HCT116 (cell line): ENCODE results near the gene PDILT. TPM values are rescaled to one million over a fixed set of nuclear protein-coding genes. Genes with fewer than 3 reads are reported as not detected.

ENCODE experiments used
- ATAC-seq: fragments of 200-7000 bp; cut with Tn5 transposase; 2 replicates; pipeline ENCODE4 v1.9.1; 2020; ENCODE audit warnings: mild to moderate bottlenecking, moderate library complexity
- BruUV-seq: library from RNA; stranded (reverse); fragments of 400-500 nt; replicated peaks from 2 replicates; lab custom pipeline; 2021; lab: Mats Ljungman, UMichigan
- CTCF ChIA-PET: fragments of 300-600 bp; sonication (Branson Sonifier 250); formaldehyde crosslinking; loops from one replicate; lab custom pipeline; 2021; ENCODE audit warnings: antibody characterized with exemption; lab: Charles Lee
- POLR2A ChIA-PET: fragments of 300-600, 350-600 bp; sonication (Branson Sonifier 250); formaldehyde crosslinking; loops from one replicate; lab custom pipeline; 2021; ENCODE audit warnings: antibody characterized with exemption; lab: Charles Lee
- RAD21 ChIA-PET, 2 experiments: fragments of 300-600 bp; sonication (Branson Sonifier 250); formaldehyde crosslinking; loops; one replicate each; lab custom pipeline; 2023; ENCODE audit warnings: low total read pairs in 2 of 2; ENCODE audit not compliant: uncharacterized antibody in 2 of 2, unreplicated experiment in 2 of 2, low non-redundant PET in 1 of 2; lab: Charles Lee
- DNase-seq: peaks from one replicate; pipeline ENCODE4 v3.0.0-alpha.2; 2010; ENCODE audit warnings: low read depth, low spot score
- H2AFZ ChIP-seq: fragments of 200-600 bp; shearing (Covaris generic), sonication (generic); 2 replicates; pipeline ENCODE4 v1.6.1; 2017; ENCODE audit warnings: low read depth, mixed run types, mixed read lengths, antibody characterized with exemption, low read length; ENCODE audit not compliant: poor library complexity, severe bottlenecking
- H3K27ac ChIP-seq: 2 replicates; pipeline ENCODE4 v1.5.1; 2012; ENCODE audit warnings: low read depth, low read length
- H3K27me3 ChIP-seq: fragments of 200-600 bp; sonication (generic); 2 replicates; pipeline ENCODE4 v1.6.1; 2016; ENCODE audit warnings: mixed run types, low read length, mixed read lengths; ENCODE audit not compliant: insufficient read depth
- H3K36me3 ChIP-seq, 2 experiments: fragments of 200-500 bp in 1 of 2; fragments of 200-600 bp in 1 of 2; sonication (Bioruptor generic) in 1 of 2; sonication (generic) in 1 of 2; 2 replicates each; pipeline versions ENCODE4 v1.5.1 to v1.6.1; 2014 to 2016; ENCODE audit warnings: low read length in 2 of 2, inconsistent platforms in 1 of 2, mixed read lengths in 1 of 2, mixed run types in 1 of 2; ENCODE audit not compliant: insufficient read depth in 2 of 2, control insufficient read depth in 1 of 2
- H3K4me1 ChIP-seq, 2 experiments: fragments of 200-600 bp in 1 of 2; sonication (generic) in 1 of 2; 2 replicates each; pipeline versions ENCODE4 v1.5.1 to v1.6.1; 2012 to 2017; ENCODE audit warnings: low read length in 2 of 2, inconsistent platforms in 1 of 2, mild to moderate bottlenecking in 1 of 2, mixed read lengths in 1 of 2, mixed run types in 1 of 2, moderate library complexity in 1 of 2; ENCODE audit not compliant: insufficient read depth in 2 of 2, control insufficient read depth in 1 of 2
- H3K4me2 ChIP-seq: fragments of 200-600 bp; sonication (generic); 2 replicates; pipeline ENCODE4 v1.6.1; 2017; ENCODE audit warnings: mixed run types, low read length, mixed read lengths
- H3K4me3 ChIP-seq, 2 experiments: fragments of 200-600 bp in 1 of 2; sonication (generic) in 1 of 2; replicated peaks in 1 of 2; 2 replicates each; pipeline ENCODE4 v1.5.1; 2011 to 2016; ENCODE audit warnings: low read length in 2 of 2, control low read depth in 1 of 2, low read depth in 1 of 2, mild to moderate bottlenecking in 1 of 2, mixed read lengths in 1 of 2, mixed run types in 1 of 2
- H3K79me2 ChIP-seq: fragments of 200-600 bp; sonication (generic); 2 replicates; pipeline ENCODE4 v1.6.1; 2017; ENCODE audit warnings: mild to moderate bottlenecking, mixed run types, low read length, moderate library complexity, mixed read lengths; ENCODE audit not compliant: insufficient read depth
- H3K9ac ChIP-seq: fragments of 200-600 bp; sonication (generic); 2 replicates; pipeline ENCODE4 v1.6.1; 2016; ENCODE audit warnings: low read length, mixed read lengths
- H3K9me2 ChIP-seq: fragments of 200-600 bp; sonication (generic), shearing (Covaris generic); 2 replicates; pipeline ENCODE4 v1.6.1; 2017; ENCODE audit warnings: mixed run types, mild to moderate bottlenecking, moderate library complexity; ENCODE audit not compliant: insufficient read depth
- H3K9me3 ChIP-seq, 2 experiments: fragments of 200-500 bp in 1 of 2; fragments of 200-600 bp in 1 of 2; sonication (Bioruptor generic) in 1 of 2; sonication (generic) in 1 of 2; 2 replicates each; pipeline ENCODE4 v1.6.1; 2014 to 2017; ENCODE audit warnings: low read length in 2 of 2, mixed read lengths in 2 of 2, inconsistent platforms in 1 of 2, low read depth in 1 of 2, mild to moderate bottlenecking in 1 of 2, mixed run types in 1 of 2, moderate library complexity in 1 of 2; ENCODE audit not compliant: control insufficient read depth in 1 of 2, insufficient read depth in 1 of 2
- H4K20me1 ChIP-seq: fragments of 200-600 bp; sonication (generic), shearing (Covaris generic); 2 replicates; pipeline ENCODE4 v1.6.1; 2017; ENCODE audit warnings: mixed run types, mild to moderate bottlenecking, moderate library complexity; ENCODE audit not compliant: insufficient read depth
- ATF3 ChIP-seq: IDR thresholded peaks from 2 replicates; pipeline ENCODE4 v1.6.1; 2012
- CEBPB ChIP-seq: IDR thresholded peaks from 2 replicates; pipeline ENCODE4 v1.6.1; 2012; ENCODE audit warnings: low read depth
- ELF1 ChIP-seq: IDR thresholded peaks from 2 replicates; pipeline ENCODE4 v1.6.1; 2012; ENCODE audit warnings: low read depth, borderline replicate concordance
- FOSL1 ChIP-seq: IDR thresholded peaks from 2 replicates; pipeline ENCODE4 v1.6.1; 2012; ENCODE audit warnings: low read depth
- JUND ChIP-seq: IDR thresholded peaks from 2 replicates; pipeline ENCODE4 v1.6.1; 2012
- POLR2A ChIP-seq: IDR thresholded peaks from 2 replicates; pipeline ENCODE4 v1.7.0; 2011; ENCODE audit warnings: borderline replicate concordance; ENCODE audit not compliant: insufficient read depth, insufficient read length; ENCODE audit errors: extremely low read depth
- POLR2AphosphoS5 ChIP-seq: IDR thresholded peaks from 2 replicates; pipeline ENCODE4 v1.6.1; 2011; ENCODE audit warnings: mild to moderate bottlenecking, low read depth, low read length, moderate library complexity
- RAD21 ChIP-seq: IDR thresholded peaks from 2 replicates; pipeline ENCODE4 v1.6.1; 2012; ENCODE audit warnings: low read depth, mild to moderate bottlenecking
- SIN3A ChIP-seq: IDR thresholded peaks from 2 replicates; pipeline ENCODE4 v1.6.1; 2012; ENCODE audit warnings: low read depth
- TCF7L2 ChIP-seq: IDR thresholded peaks from 2 replicates; pipeline ENCODE4 v1.7.0; 2011; ENCODE audit warnings: borderline replicate concordance, inconsistent platforms; ENCODE audit not compliant: insufficient read depth, insufficient read length; ENCODE audit errors: extremely low read depth
- YY1 ChIP-seq: IDR thresholded peaks from 2 replicates; pipeline ENCODE4 v1.6.1; 2011; ENCODE audit warnings: low read length, low read depth, moderate library complexity, mild to moderate bottlenecking; ENCODE audit not compliant: insufficient replicate concordance; ENCODE audit errors: extremely low read depth
- ZBTB33 ChIP-seq: IDR thresholded peaks from 2 replicates; pipeline ENCODE4 v1.6.1; 2011; ENCODE audit warnings: mild to moderate bottlenecking, low read length, moderate library complexity; ENCODE audit not compliant: insufficient replicate concordance; ENCODE audit errors: extremely low read depth
- ZFX ChIP-seq: fragments of 450-650 bp; IDR thresholded peaks from 2 replicates; pipeline ENCODE4 v1.6.1; 2017
- ZNF274 ChIP-seq: fragments of 200-500 bp; sonication (Bioruptor generic); IDR thresholded peaks from 2 replicates; pipeline ENCODE4 v1.6.1; 2014; ENCODE audit warnings: mild to moderate bottlenecking, low read depth, low read length, inconsistent platforms
- intact Hi-C: fragments of 100-400 bp; cut with micrococcal nuclease; formaldehyde crosslinking; loops from 2 replicates; pipeline ENCODE4 v1.10.0; 2022
- total RNA-seq: library from RNA; stranded (reverse); gene quantifications from one replicate; pipeline ENCODE4 v1.2.1, GENCODE V29; 2021; ENCODE audit not compliant: unreplicated experiment
- TF ChIP-seq, protein P1 (sequence below): IDR thresholded peaks from 2 replicates; pipeline ENCODE4 v1.6.1; 2012

Gene PDILT
- total RNA-seq, 1 experiment from 2014 or later, result not detected

GRCh38 chr16:20319406-20319805, 85.1 kb downstream of the PDILT start:
- Histone ChIP-seq H3K9me2 (no peaks in the 10 kb centered on the region), H3K36me3 (no peaks in the 10 kb centered on the region), H2AFZ (no peak overlapping the region), H3K9me3 (no peaks in the 10 kb centered on the region), H4K20me1 (no peaks in the 10 kb centered on the region), H3K27ac (no peak overlapping the region), H3K9ac (no peak overlapping the region), H3K79me2 (no peaks in the 10 kb centered on the region), H3K4me2 (no peak overlapping the region), H3K4me3 (no peak overlapping the region), H3K4me1 (no peaks in the 10 kb centered on the region), H3K27me3 (peaks cover 37% of the 10 kb centered on the region)
- intact Hi-C loops, result no loop called here
- ATAC-seq (no peak), DNase-seq (no peak)
- RAD21 ChIA-PET, result no interaction called here
- CTCF ChIA-PET, result no interaction called here
- POLR2A ChIA-PET, result no interaction called here
- TF ChIP-seq, protein P1, sequence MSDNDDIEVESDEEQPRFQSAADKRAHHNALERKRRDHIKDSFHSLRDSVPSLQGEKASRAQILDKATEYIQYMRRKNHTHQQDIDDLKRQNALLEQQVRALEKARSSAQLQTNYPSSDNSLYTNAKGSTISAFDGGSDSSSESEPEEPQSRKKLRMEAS, result no peak
- TF ChIP-seq ZFX, result no peak
- TF ChIP-seq POLR2A, result no peak
- no peak for TF ChIP-seq TCF7L2
- no peak for TF ChIP-seq FOSL1
- no TSS peak for BruUV-seq

- Histone ChIP-seq H4K20me1 (no peaks in the 10 kb centered on the region), H3K79me2 (no peaks in the 10 kb centered on the region), H3K27me3 (peaks cover 33% of the 10 kb centered on the region), H3K9me3 (no peaks in the 10 kb centered on the region), H3K27ac (no peak overlapping the region), H3K9ac (no peak overlapping the region)
- no peak for ATAC-seq
- POLR2A ChIA-PET, result no interaction called here
- TF ChIP-seq POLR2AphosphoS5, result no peak
- TF ChIP-seq ATF3, result no peak
- TF ChIP-seq YY1, result no peak
- TF ChIP-seq CEBPB, result no peak
- TF ChIP-seq FOSL1, result no peak
- TF ChIP-seq, protein P1, result no peak
- TF ChIP-seq ZBTB33, result no peak
- no peak for TF ChIP-seq ZNF274
- no peak for TF ChIP-seq RAD21
- TF ChIP-seq ELF1, result no peak
- no peak for TF ChIP-seq SIN3A
- TF ChIP-seq JUND, result no peak
- TF ChIP-seq, all 23 proteins: peak for 0
- Histone ChIP-seq H3K4me1 (no peaks in the 10 kb centered on the region), H3K4me2 (no peak overlapping the region), H3K4me3 (no peak overlapping the region), H2AFZ (no peak overlapping the region), H3K36me3 (no peaks in the 10 kb centered on the region), H3K9me2 (no peaks in the 10 kb centered on the region)
- no peak for DNase-seq
- ChIA-PET CTCF (no interaction called here), RAD21 (no interaction called here)
- intact Hi-C loops, result no loop called here
- BruUV-seq, result no TSS peak
Measured at GRCh38 chr16:20318437-20318836, 86.1 kb downstream of the PDILT start.
